H1 (cell line): Measurements from ENCODE around the gene DLST. TPM values are rescaled to one million over a fixed set of nuclear protein-coding genes. Genes with fewer than 3 reads are reported as not detected.

Experiments
- CTCF ChIA-PET: fragments of 300-600 bp; sonication (Branson Sonifier 250); formaldehyde crosslinking; loops from one replicate; lab custom pipeline; 2021; ENCODE audit not compliant: partially characterized antibody; lab: Charles Lee
- POLR2A ChIA-PET: fragments of 300-600 bp; sonication (Branson Sonifier 250); formaldehyde crosslinking; loops from one replicate; lab custom pipeline; 2021; ENCODE audit warnings: inconsistent platforms; ENCODE audit not compliant: partially characterized antibody; lab: Charles Lee
- DNase-seq, 2 experiments: peaks; one replicate each; pipeline versions ENCODE4 v3.0.0 to v3.0.0-alpha.2; 2010 to 2022; ENCODE audit warnings: low spot score in 2 of 2, low read depth in 1 of 2, mixed read lengths in 1 of 2
- FAIRE-seq: peaks from 2 replicates; lab custom pipeline; 2011; peaks lifted over from hg19 to GRCh38; lab: Jason Lieb, UNC
- H2AFZ ChIP-seq: 2 replicates; pipeline ENCODE4 v1.8.1; 2012; ENCODE audit warnings: low read length, inconsistent platforms
- H2AK5ac ChIP-seq: 2 replicates; pipeline ENCODE4 v1.6.1; 2013; ENCODE audit warnings: low read depth, low read length
- H2BK120ac ChIP-seq: replicated peaks from 2 replicates; pipeline ENCODE3; 2013; ENCODE audit warnings: low read depth, low read length, inconsistent platforms
- H2BK12ac ChIP-seq: 2 replicates; pipeline ENCODE4 v1.6.1; 2013; ENCODE audit warnings: low read depth, low read length
- H2BK15ac ChIP-seq: 2 replicates; pipeline ENCODE4 v1.6.1; 2013; ENCODE audit warnings: low read length
- H2BK20ac ChIP-seq: 2 replicates; pipeline ENCODE4 v1.6.1; 2013; ENCODE audit warnings: low read length
- H2BK5ac ChIP-seq: 2 replicates; pipeline ENCODE4 v1.6.1; 2013; ENCODE audit warnings: low read depth, low read length
- H3K14ac ChIP-seq: 2 replicates; pipeline ENCODE4 v1.6.1; 2013; ENCODE audit warnings: inconsistent platforms; ENCODE audit not compliant: insufficient read length
- H3K18ac ChIP-seq: 2 replicates; pipeline ENCODE4 v1.6.1; 2013; ENCODE audit warnings: low read length; ENCODE audit errors: extremely low read depth
- H3K23ac ChIP-seq: 2 replicates; pipeline ENCODE4 v1.6.1; 2013; ENCODE audit warnings: inconsistent platforms; ENCODE audit not compliant: insufficient read length
- H3K23me2 ChIP-seq: 2 replicates; pipeline ENCODE4 v1.6.1; 2013; ENCODE audit warnings: low read depth, low read length
- H3K27ac ChIP-seq: 2 replicates; pipeline ENCODE4 v1.6.1; 2011; ENCODE audit warnings: low read depth, low read length, inconsistent platforms
- H3K27me3 ChIP-seq, 4 experiments: replicated peaks in 1 of 4; 1 replicate in 1 of 4; 2 replicates in 3 of 4; pipeline versions ENCODE4 v1.6.1 to v1.8.1; 2011 to 2013; ENCODE audit warnings: low read length in 3 of 4, mild to moderate bottlenecking in 3 of 4, inconsistent platforms in 2 of 4, mixed read lengths in 2 of 4, moderate library complexity in 1 of 4; ENCODE audit not compliant: control insufficient read depth in 3 of 4, insufficient read depth in 3 of 4; ENCODE audit errors: extremely low read depth in 1 of 4
- H3K36me3 ChIP-seq, 4 experiments: 2 replicates each; pipeline versions ENCODE4 v1.6.1 to v1.8.1; 2011 to 2013; ENCODE audit warnings: mild to moderate bottlenecking in 4 of 4, low read length in 3 of 4, moderate library complexity in 2 of 4, control low read depth in 1 of 4, inconsistent platforms in 1 of 4; ENCODE audit not compliant: insufficient read depth in 4 of 4, control insufficient read depth in 2 of 4
- H3K4ac ChIP-seq: replicated peaks from 2 replicates; pipeline ENCODE3; 2013; ENCODE audit warnings: low read length, low read depth, mixed read lengths, inconsistent platforms; ENCODE audit not compliant: insufficient read length
- H3K4me1 ChIP-seq, 4 experiments: replicated peaks in 1 of 4; 1 replicate in 1 of 4; 2 replicates in 3 of 4; pipeline versions ENCODE4 v1.6.1 to v1.8.1; 2011 to 2013; ENCODE audit warnings: low read length in 3 of 4, inconsistent platforms in 2 of 4, mixed read lengths in 1 of 4; ENCODE audit not compliant: insufficient read depth in 4 of 4, control insufficient read depth in 3 of 4
- H3K4me2 ChIP-seq, 2 experiments: 2 replicates each; pipeline versions ENCODE4 v1.6.1 to v1.8.1; 2011 to 2013; ENCODE audit warnings: low read depth in 2 of 2, low read length in 2 of 2, control low read depth in 1 of 2, inconsistent platforms in 1 of 2, mild to moderate bottlenecking in 1 of 2; ENCODE audit not compliant: insufficient read depth in 1 of 2
- H3K4me3 ChIP-seq, 4 experiments: fragments of 200-600, 300-600 bp in 1 of 4; sonication (generic), shearing (Covaris generic), sonication (Bioruptor Twin) in 1 of 4; 2 replicates each; pipeline versions ENCODE4 v1.5.1 to v1.8.1; 2011 to 2016; ENCODE audit warnings: low read length in 4 of 4, low read depth in 3 of 4, control low read depth in 2 of 4, inconsistent platforms in 2 of 4, mild to moderate bottlenecking in 2 of 4, mixed read lengths in 1 of 4, moderate library complexity in 1 of 4; ENCODE audit not compliant: insufficient read depth in 2 of 4; ENCODE audit errors: extremely low read depth in 1 of 4
- H3K56ac ChIP-seq: replicated peaks from 2 replicates; pipeline ENCODE3; 2013; ENCODE audit warnings: low read depth, mild to moderate bottlenecking, mixed read lengths, low read length, inconsistent platforms; ENCODE audit not compliant: insufficient read length
- H3K79me1 ChIP-seq: 2 replicates; pipeline ENCODE4 v1.6.1; 2013; ENCODE audit warnings: low read depth, low read length, control low read depth
- H3K79me2 ChIP-seq, 2 experiments: 2 replicates each; pipeline versions ENCODE4 v1.6.1 to v1.8.1; 2012 to 2013; ENCODE audit warnings: low read length in 2 of 2, mild to moderate bottlenecking in 2 of 2, inconsistent platforms in 1 of 2; ENCODE audit not compliant: insufficient read depth in 2 of 2, control insufficient read depth in 1 of 2
- H3K9ac ChIP-seq, 4 experiments: replicated peaks in 1 of 4; 1 replicate in 1 of 4; 2 replicates in 3 of 4; pipeline versions ENCODE4 v1.6.1 to v1.8.1; 2011 to 2013; ENCODE audit warnings: low read depth in 3 of 4, low read length in 3 of 4, control low read depth in 2 of 4, mild to moderate bottlenecking in 2 of 4, moderate library complexity in 2 of 4, inconsistent platforms in 1 of 4; ENCODE audit errors: extremely low read depth in 1 of 4
- H3K9me3 ChIP-seq, 2 experiments: 2 replicates each; pipeline versions ENCODE4 v1.6.1 to v1.8.1; 2012 to 2013; ENCODE audit warnings: mild to moderate bottlenecking in 2 of 2, moderate library complexity in 2 of 2, control low read depth in 1 of 2, inconsistent platforms in 1 of 2, low read depth in 1 of 2, low read length in 1 of 2, mixed read lengths in 1 of 2; ENCODE audit not compliant: insufficient read depth in 2 of 2
- H4K20me1 ChIP-seq, 2 experiments: replicated peaks in 1 of 2; 2 replicates each; pipeline versions ENCODE3 to v1.8.1; 2011 to 2013; ENCODE audit warnings: inconsistent platforms in 2 of 2, low read length in 2 of 2, mild to moderate bottlenecking in 1 of 2; ENCODE audit not compliant: insufficient read depth in 2 of 2, control insufficient read depth in 1 of 2
- H4K5ac ChIP-seq: 2 replicates; pipeline ENCODE4 v1.6.1; 2013; ENCODE audit warnings: low read length, low read depth, mixed read lengths, inconsistent platforms; ENCODE audit not compliant: insufficient read length
- H4K8ac ChIP-seq: 2 replicates; pipeline ENCODE4 v1.8.0; 2013; ENCODE audit warnings: mild to moderate bottlenecking, moderate library complexity, low read length, inconsistent platforms; ENCODE audit not compliant: insufficient read depth; ENCODE audit errors: extremely low read depth
- H4K91ac ChIP-seq: replicated peaks from 2 replicates; pipeline ENCODE3; 2013; ENCODE audit warnings: low read length, mixed read lengths, inconsistent platforms; ENCODE audit not compliant: insufficient read length
- ATF3 ChIP-seq: IDR thresholded peaks from 2 replicates; pipeline ENCODE4 v1.6.1; 2011; ENCODE audit warnings: low read depth, mild to moderate bottlenecking, low read length; ENCODE audit not compliant: insufficient read depth
- CBX8 ChIP-seq: fragments of 300-800, 300-1000 bp; sonication (generic); IDR thresholded peaks from 2 replicates; pipeline ENCODE4 v1.7.1; 2016; ENCODE audit warnings: low read depth, low read length, borderline replicate concordance
- CEBPB ChIP-seq: IDR thresholded peaks from 2 replicates; pipeline ENCODE4 v1.6.1; 2012; ENCODE audit warnings: low read depth, low read length
- GABPA ChIP-seq: IDR thresholded peaks from 2 replicates; pipeline ENCODE4 v1.6.1; 2011; ENCODE audit warnings: mild to moderate bottlenecking, low read length, moderate library complexity, borderline replicate concordance; ENCODE audit not compliant: insufficient read depth
- HDAC2 ChIP-seq, 2 experiments: fragments of 300-600 bp in 1 of 2; sonication (generic) in 1 of 2; IDR thresholded peaks; 2 replicates each; pipeline ENCODE4 v1.6.1; 2011 to 2012; ENCODE audit warnings: low read depth in 2 of 2, low read length in 2 of 2, mild to moderate bottlenecking in 2 of 2, moderate library complexity in 2 of 2, borderline replicate concordance in 1 of 2, inconsistent platforms in 1 of 2
- JUN ChIP-seq: IDR thresholded peaks from 2 replicates; pipeline ENCODE4 v1.6.1; 2011; ENCODE audit warnings: low read depth, mild to moderate bottlenecking, improper control_type of control experiment, low read length
- KDM4A ChIP-seq: IDR thresholded peaks from one replicate; pipeline ENCODE4 v1.7.1; 2012; ENCODE audit warnings: low read depth, mild to moderate bottlenecking, moderate library complexity, low read length, inconsistent platforms; ENCODE audit not compliant: severe bottlenecking
- SIRT6 ChIP-seq: IDR thresholded peaks from one replicate; pipeline ENCODE4 v1.7.1; 2012; ENCODE audit warnings: low read length, inconsistent platforms
- SIX5 ChIP-seq: IDR thresholded peaks from 2 replicates; pipeline ENCODE4 v1.6.1; 2011; ENCODE audit warnings: mild to moderate bottlenecking, low read depth, low read length
- TBP ChIP-seq: IDR thresholded peaks from 2 replicates; pipeline ENCODE4 v1.6.1; 2011; ENCODE audit warnings: low read depth, low read length, improper control_type of control experiment
- TCF12 ChIP-seq: IDR thresholded peaks from 2 replicates; pipeline ENCODE4 v1.6.1; 2011; ENCODE audit warnings: low read depth, mild to moderate bottlenecking, low read length
- WGBS, 2 experiments: shearing (Covaris generic) in 1 of 2; methylation state at CpG; one replicate each; pipeline versions ENCODE4 v1.1.6 to v1.1.7; 2013 to 2015; ENCODE audit warnings: low lambda C conversion rate in 2 of 2, mixed read lengths in 2 of 2, inconsistent platforms in 1 of 2, low coverage in 1 of 2, missing lambda C conversion rate in 1 of 2; ENCODE audit not compliant: insufficient replicate concordance in 2 of 2, insufficient coverage in 1 of 2, insufficient read length in 1 of 2; ENCODE audit errors: extremely low coverage in 1 of 2, missing lambda C conversion rate in 1 of 2; 5-methylcytosine and 5-hydroxymethylcytosine counted together
- polyA plus RNA-seq, 7 experiments: library from polyadenylated mRNA; depleted of rRNA in 3 of 7; stranded (reverse) in 5 of 7; unstranded in 2 of 7; fragments of >200 nt in 5 of 7; fragments of 200-250 nt in 2 of 7; gene quantifications; 1 replicate in 5 of 7; 2 replicates in 1 of 7; 4 replicates in 1 of 7; pipeline versions ENCODE4 v1.2.1 to v1.2.3, GENCODE V29; 2011 to 2013; ENCODE audit warnings: missing spikeins in 2 of 7, mixed read lengths in 2 of 7
- total RNA-seq: library from RNA; stranded (reverse); fragmentation: NEBNext Ultra II Directional; extraction: Animal tissue kit (Norgen Biotek cat#: 25700); gene quantifications from 2 replicates; pipeline ENCODE4 v1.2.1, GENCODE V29; 2021
- TF ChIP-seq, protein P1 (sequence below): IDR thresholded peaks from 2 replicates; pipeline ENCODE4 v1.6.1; 2011; ENCODE audit warnings: low read length, improper control_type of control experiment

Gene DLST
- total and polyA plus RNA-seq, 2 of the 8 experiments (the other 6 are each of a cell fraction or from before 2014, with no cell fraction given): 96.5 to 117 TPM

GRCh38 chr14:74940956-74941565 is 59.3 kb downstream of the DLST start:
- Histone ChIP-seq H4K5ac (no peak overlapping the region), H4K91ac (no peak overlapping the region), H3K27me3 (no peaks in the 10 kb centered on the region), H4K20me1 (no peaks in the 10 kb centered on the region), H2BK20ac (no peak overlapping the region), H3K4me1 (peaks cover 0 to 4% (median 1%) of the 10 kb centered on the region in 4 experiments; a peak in 3 of 7 replicates), H3K56ac (no peak overlapping the region), H3K14ac (no peak overlapping the region), H3K27ac (no peak overlapping the region), H3K9ac (no peak overlapping the region), H2BK120ac (no peak overlapping the region), H3K79me2 (no peaks in the 10 kb centered on the region), H2AK5ac (no peak overlapping the region), H3K9me3 (no peaks in the 10 kb centered on the region), H2BK12ac (no peak overlapping the region), H3K18ac (no peak overlapping the region), H3K23me2 (no peaks in the 10 kb centered on the region), H2AFZ (no peak overlapping the region), H2BK5ac (no peak overlapping the region), H2BK15ac (no peak overlapping the region), H3K23ac (no peak overlapping the region), H3K36me3 (no peaks in the 10 kb centered on the region), H3K4ac (no peak overlapping the region), H3K4me3 (no peak overlapping the region), H3K4me2 (no peak overlapping the region), H4K8ac (no peak overlapping the region), H3K79me1 (no peaks in the 10 kb centered on the region)
- POLR2A ChIA-PET: interaction anchor here (0.7 to 0.9 kb wide), 2 partner anchors 10 to 63 kb away, joined by 3 read pairs; no protein-coding TSS in a partner anchor
- FAIRE-seq: no peak
- CTCF ChIA-PET: interaction anchor here (0.8 to 11.9 kb wide), 8 partner anchors 18 to 148 kb away, joined by 3 to 146 read pairs (median 5); partner anchors contain the start of gene RPS6KL1
- WGBS, 2 experiments: 93% methylated on average over 18 of the region's 18 CpGs; no CpG with 5 or more reads in 1 of the 2 experiments
- DNase-seq: no peak
- no peak for TF ChIP-seq HDAC2 (IDR thresholded peaks at IDR 0.05; ENCODE audit: borderline replicate concordance in 1 of 2, low read depth in 2 of 2, low read length in 2 of 2)
- TF ChIP-seq KDM4A: no peak
- no peak for TF ChIP-seq JUN
- no peak for TF ChIP-seq CEBPB
- no peak for TF ChIP-seq SIX5
- no peak for TF ChIP-seq TBP
- no peak for TF ChIP-seq GABPA
- TF ChIP-seq ATF3: no peak
- TF ChIP-seq CBX8: no peak
- TF ChIP-seq SIRT6: no peak
- TF ChIP-seq TCF12: no peak
- TF ChIP-seq, protein P1, sequence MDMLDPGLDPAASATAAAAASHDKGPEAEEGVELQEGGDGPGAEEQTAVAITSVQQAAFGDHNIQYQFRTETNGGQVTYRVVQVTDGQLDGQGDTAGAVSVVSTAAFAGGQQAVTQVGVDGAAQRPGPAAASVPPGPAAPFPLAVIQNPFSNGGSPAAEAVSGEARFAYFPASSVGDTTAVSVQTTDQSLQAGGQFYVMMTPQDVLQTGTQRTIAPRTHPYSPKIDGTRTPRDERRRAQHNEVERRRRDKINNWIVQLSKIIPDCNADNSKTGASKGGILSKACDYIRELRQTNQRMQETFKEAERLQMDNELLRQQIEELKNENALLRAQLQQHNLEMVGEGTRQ: no peak
